IMR-90 (cell line): ENCODE measurements around the gene CELSR2. TPM values are rescaled to one million over a fixed set of nuclear protein-coding genes. Genes with fewer than 3 reads are reported as not detected.

Experiments
- ATAC-seq: fragments of 200-7000 bp; cut with Tn5 transposase; 2 replicates; pipeline ENCODE4 v1.9.1; 2020; ENCODE audit warnings: low read depth, mild to moderate bottlenecking, moderate library complexity
- BruUV-seq: library from RNA; stranded (reverse); fragments of 400-500 nt; replicated peaks from 2 replicates; lab custom pipeline; 2021; lab: Mats Ljungman, UMichigan
- CTCF ChIA-PET: fragments of 300-600 bp; formaldehyde crosslinking; extraction: SDS; loops from one replicate; lab custom pipeline; 2021; ENCODE audit warnings: antibody characterized with exemption; lab: Yijun Ruan, JAX
- POLR2A ChIA-PET: fragments of 300-600 bp; sonication (Branson Sonifier 250); formaldehyde crosslinking; loops from one replicate; lab custom pipeline; 2022; ENCODE audit warnings: antibody characterized with exemption; ENCODE audit not compliant: unreplicated experiment; lab: Charles Lee
- DNase-seq: peaks from one replicate; pipeline ENCODE4 v3.0.0; 2013
- H2AFZ ChIP-seq: replicated peaks from 2 replicates; pipeline ENCODE3; 2013; ENCODE audit warnings: low read length, mild to moderate bottlenecking; ENCODE audit not compliant: poor library complexity
- H2AK5ac ChIP-seq: 2 replicates; pipeline ENCODE4 v1.6.1; 2013; ENCODE audit warnings: low read depth, low read length, inconsistent platforms
- H2AK9ac ChIP-seq: replicated peaks from 2 replicates; pipeline ENCODE3; 2013; ENCODE audit warnings: mild to moderate bottlenecking, low read depth, low read length, moderate library complexity; ENCODE audit not compliant: poor library complexity
- H2BK120ac ChIP-seq: 2 replicates; pipeline ENCODE4 v1.6.1; 2013; ENCODE audit warnings: low read depth, low read length, inconsistent platforms
- H2BK15ac ChIP-seq: 3 replicates; pipeline ENCODE4 v1.6.1; 2013; ENCODE audit warnings: low read depth, low read length, inconsistent platforms
- H2BK20ac ChIP-seq: 2 replicates; pipeline ENCODE4 v1.6.1; 2013; ENCODE audit warnings: low read depth, mild to moderate bottlenecking, inconsistent platforms, low read length, moderate library complexity
- H2BK5ac ChIP-seq: 2 replicates; pipeline ENCODE4 v1.6.1; 2013; ENCODE audit warnings: mild to moderate bottlenecking, low read depth, low read length, inconsistent platforms; ENCODE audit not compliant: poor library complexity, severe bottlenecking
- H3K14ac ChIP-seq: replicated peaks from 2 replicates; pipeline ENCODE4 v1.6.1; 2013; ENCODE audit warnings: low read depth, low read length, inconsistent platforms
- H3K18ac ChIP-seq: 2 replicates; pipeline ENCODE4 v1.6.1; 2013; ENCODE audit warnings: low read depth, low read length, control low read depth
- H3K23ac ChIP-seq: 2 replicates; pipeline ENCODE4 v1.6.1; 2013; ENCODE audit warnings: low read depth, low read length, inconsistent platforms
- H3K27ac ChIP-seq: 2 replicates; pipeline ENCODE4 v1.5.1; 2013; ENCODE audit warnings: mild to moderate bottlenecking, control low read depth, low read length; ENCODE audit not compliant: insufficient read depth
- H3K27me3 ChIP-seq: 2 replicates; pipeline ENCODE4 v1.6.1; 2013; ENCODE audit warnings: low read length; ENCODE audit not compliant: control insufficient read depth, insufficient read depth
- H3K36me3 ChIP-seq: 2 replicates; pipeline ENCODE4 v1.6.1; 2013; ENCODE audit warnings: low read length, mixed read lengths; ENCODE audit not compliant: control insufficient read depth, insufficient read depth
- H3K4ac ChIP-seq: 2 replicates; pipeline ENCODE4 v1.6.1; 2013; ENCODE audit warnings: low read depth, low read length, inconsistent platforms
- H3K4me1 ChIP-seq: 2 replicates; pipeline ENCODE4 v1.6.1; 2013; ENCODE audit warnings: low read length, mixed read lengths; ENCODE audit not compliant: control insufficient read depth, insufficient read depth
- H3K4me2 ChIP-seq: 2 replicates; pipeline ENCODE4 v1.6.1; 2013; ENCODE audit warnings: low read depth, mild to moderate bottlenecking, control low read depth, low read length, moderate library complexity
- H3K4me3 ChIP-seq: 2 replicates; pipeline ENCODE4 v1.5.1; 2013; ENCODE audit warnings: low read depth, mild to moderate bottlenecking, control low read depth, low read length, moderate library complexity; ENCODE audit not compliant: insufficient read depth
- H3K56ac ChIP-seq: 2 replicates; pipeline ENCODE4 v1.6.1; 2013; ENCODE audit warnings: low read length, inconsistent platforms; ENCODE audit not compliant: insufficient read depth; ENCODE audit errors: extremely low read depth
- H3K79me1 ChIP-seq, 2 experiments: 2 replicates each; pipeline ENCODE4 v1.6.1; 2013; ENCODE audit warnings: low read length in 2 of 2, inconsistent platforms in 1 of 2, low read depth in 1 of 2
- H3K9ac ChIP-seq: 2 replicates; pipeline ENCODE4 v1.6.1; 2013; ENCODE audit warnings: low read depth, low read length, control low read depth
- H3K9me1 ChIP-seq: 2 replicates; pipeline ENCODE4 v1.6.1; 2013; ENCODE audit warnings: low read length, inconsistent platforms; ENCODE audit not compliant: insufficient read depth
- H3K9me3 ChIP-seq: 2 replicates; pipeline ENCODE4 v1.6.1; 2013; ENCODE audit warnings: low read length; ENCODE audit not compliant: control insufficient read depth, insufficient read depth
- H4K20me1 ChIP-seq: 2 replicates; pipeline ENCODE4 v1.6.1; 2013; ENCODE audit warnings: low read length, inconsistent platforms; ENCODE audit not compliant: insufficient read depth
- H4K5ac ChIP-seq: 2 replicates; pipeline ENCODE4 v1.6.1; 2013; ENCODE audit warnings: mild to moderate bottlenecking, low read depth, low read length, control low read depth
- H4K8ac ChIP-seq, 2 experiments: 2 replicates each; pipeline ENCODE4 v1.6.1; 2013; ENCODE audit warnings: low read depth in 2 of 2, low read length in 2 of 2, control low read depth in 1 of 2, inconsistent platforms in 1 of 2
- H4K91ac ChIP-seq: 2 replicates; pipeline ENCODE4 v1.6.1; 2013; ENCODE audit warnings: low read depth, low read length, inconsistent platforms; ENCODE audit not compliant: insufficient read depth
- BHLHE40 ChIP-seq: fragments of 150-350 bp; IDR thresholded peaks from 2 replicates; pipeline ENCODE4 v1.6.1; 2016; ENCODE audit warnings: mild to moderate bottlenecking, low read depth, low read length
- CEBPB ChIP-seq: IDR thresholded peaks from 2 replicates; pipeline ENCODE4 v1.6.1; 2012; ENCODE audit warnings: low read depth, low read length, improper control_type of control experiment
- CHD1 ChIP-seq: IDR thresholded peaks from 2 replicates; pipeline ENCODE4 v1.6.1; 2012; ENCODE audit warnings: low read depth, low read length, improper control_type of control experiment
- CTCF ChIP-seq: conservative IDR thresholded peaks from 2 replicates; pipeline ENCODE4 v1.5.1; 2012; ENCODE audit warnings: mild to moderate bottlenecking, low read depth, low read length, improper control_type of control experiment
- ELK1 ChIP-seq: fragments of 150-350 bp; IDR thresholded peaks from 2 replicates; pipeline ENCODE4 v1.6.1; 2016; ENCODE audit warnings: low read depth, mild to moderate bottlenecking, low read length, moderate library complexity, borderline replicate concordance
- MAFK ChIP-seq: IDR thresholded peaks from 2 replicates; pipeline ENCODE4 v1.6.1; 2012; ENCODE audit warnings: low read depth, low read length, improper control_type of control experiment
- MAZ ChIP-seq: IDR thresholded peaks from 2 replicates; pipeline ENCODE4 v1.6.1; 2012; ENCODE audit warnings: low read depth, mild to moderate bottlenecking, low read length, improper control_type of control experiment, moderate library complexity, borderline replicate concordance
- MXI1 ChIP-seq: IDR thresholded peaks from 2 replicates; pipeline ENCODE4 v1.6.1; 2012; ENCODE audit warnings: low read depth, mild to moderate bottlenecking, low read length, moderate library complexity, borderline replicate concordance
- NFE2L2 ChIP-seq: fragments of 150-350 bp; IDR thresholded peaks from 2 replicates; pipeline ENCODE4 v1.6.1; 2016; ENCODE audit warnings: low read depth, mild to moderate bottlenecking, low read length
- POLR2A ChIP-seq: IDR thresholded peaks from 2 replicates; pipeline ENCODE4 v1.6.1; 2012; ENCODE audit warnings: mild to moderate bottlenecking, low read depth, low read length
- RAD21 ChIP-seq: IDR thresholded peaks from 2 replicates; pipeline ENCODE4 v1.6.1; 2012; ENCODE audit warnings: low read length, improper control_type of control experiment
- SMC3 ChIP-seq: fragments of 150-350 bp; IDR thresholded peaks from 2 replicates; pipeline ENCODE4 v1.6.1; 2016; ENCODE audit warnings: low read depth, mild to moderate bottlenecking, antibody characterized with exemption, low read length, moderate library complexity
- WGBS, 2 experiments: methylation state at CpG; one replicate each; pipeline versions ENCODE4 v1.1.5 to v1.1.7; 2013; ENCODE audit warnings: missing lambda C conversion rate in 2 of 2; ENCODE audit not compliant: insufficient read length in 1 of 2; ENCODE audit errors: extremely low coverage in 2 of 2; 5-methylcytosine and 5-hydroxymethylcytosine counted together
- dilution Hi-C: fragments of 300-500 bp; cut with HindIII; formaldehyde crosslinking; loops from one replicate; pipeline ENCODE4 v1.14.3; 2018; ENCODE audit warnings: low sequenced_read_pairs; ENCODE audit not compliant: unreplicated experiment
- in situ Hi-C: fragments of 300-500 bp; cut with MboI; formaldehyde crosslinking; loops from 3 replicates; pipeline ENCODE4 v1.14.3; 2019; ENCODE audit warnings: low sequenced_read_pairs, inconsistent platforms, mixed read lengths
- intact Hi-C: fragments of 100-400 bp; cut with micrococcal nuclease; formaldehyde crosslinking; loops from 2 replicates; pipeline ENCODE4 v1.10.0; 2022
- polyA plus RNA-seq, 3 experiments: library from polyadenylated mRNA; depleted of rRNA; stranded (reverse); fragments of >200 nt; gene quantifications; 2 replicates each; pipeline ENCODE4 v1.2.3, GENCODE V29; 2012; ENCODE audit warnings: low replicate concordance in 1 of 3
- total RNA-seq: library from RNA; depleted of rRNA; stranded (reverse); fragments of >200 nt; gene quantifications from 2 replicates; pipeline ENCODE4 v1.2.3, GENCODE V29; 2012

CELSR2 gene
- total and polyA plus RNA-seq, 2 of the 4 experiments (the other 2 are of a cell fraction) = 1.3 to 5.3 TPM

- in situ Hi-C loops = no loop called here
- Histone ChIP-seq H3K9me3 (no peaks in the 10 kb centered on the region), H3K9ac (no peak overlapping the region), H3K27ac (no peak overlapping the region), H3K4me2 (no peak overlapping the region), H3K18ac (no peak overlapping the region), H3K4me3 (no peak overlapping the region), H4K91ac (no peak overlapping the region), H2BK5ac (no peak overlapping the region), H3K14ac (no peak overlapping the region), H2AK5ac (no peak overlapping the region), H3K9me1 (no peaks in the 10 kb centered on the region; the same call in 1 of the 2 replicates), H4K8ac (no peak overlapping the region), H4K5ac (no peak overlapping the region), H3K79me1 (0 out of 4 replicates have a peak, but pooled peaks cover 0 to 8% of the 10 kb centered on the region in 2 experiments), H2AFZ (no peak overlapping the region), H3K4ac (no peak overlapping the region), H4K20me1 (no peaks in the 10 kb centered on the region), H2BK15ac (no peak overlapping the region), H2AK9ac (peak overlapping the region; percentile 82), H2BK20ac (no peak overlapping the region), H3K56ac (no peak overlapping the region), H3K27me3 (no peaks in the 10 kb centered on the region), H3K36me3 (no peaks in the 10 kb centered on the region), H2BK120ac (no peak overlapping the region), H3K4me1 (peaks cover 14% of the 10 kb centered on the region), H3K23ac (no peak overlapping the region)
- intact Hi-C loops = no loop called here
- 78% methylated on average over 3 of the region's 7 CpGs; no CpG with 5 or more reads in 1 of the 2 experiments for WGBS, 2 experiments
- dilution Hi-C loops = no loop called here
- POLR2A ChIA-PET = no interaction called here
- no peak for TF ChIP-seq POLR2A
- no peak for TF ChIP-seq MAZ
- TF ChIP-seq SMC3 = no peak
- TF ChIP-seq CEBPB = no peak
- no peak for TF ChIP-seq MXI1
- no peak for TF ChIP-seq ELK1
- TF ChIP-seq BHLHE40 = no peak
- TF ChIP-seq CTCF = no peak
- TF ChIP-seq MAFK = no peak
- TF ChIP-seq NFE2L2 = no peak
- TF ChIP-seq RAD21 = no peak
- TF ChIP-seq CHD1 = no peak
- CTCF ChIA-PET = no interaction called here
- ATAC-seq = no peak
- BruUV-seq = no TSS peak
- no peak for DNase-seq
Measured at GRCh38 chr1:109256085-109256484, 6.7 kb downstream of the CELSR2 start.
